H1 (cell line): ENCODE measurements around the gene ICAM3. TPM values are rescaled to one million over a fixed set of nuclear protein-coding genes. Genes with fewer than 3 reads are reported as not detected.

ENCODE experiments used
- CTCF ChIA-PET: fragments of 300-600 bp; sonication (Branson Sonifier 250); formaldehyde crosslinking; loops from one replicate; lab custom pipeline; 2021; ENCODE audit not compliant: partially characterized antibody; lab: Charles Lee
- POLR2A ChIA-PET: fragments of 300-600 bp; sonication (Branson Sonifier 250); formaldehyde crosslinking; loops from one replicate; lab custom pipeline; 2021; ENCODE audit warnings: inconsistent platforms; ENCODE audit not compliant: partially characterized antibody; lab: Charles Lee
- DNase-seq, 2 experiments: peaks; one replicate each; pipeline versions ENCODE4 v3.0.0 to v3.0.0-alpha.2; 2010 to 2022; ENCODE audit warnings: low spot score in 2 of 2, low read depth in 1 of 2, mixed read lengths in 1 of 2
- FAIRE-seq: peaks from 2 replicates; lab custom pipeline; 2011; peaks lifted over from hg19 to GRCh38; lab: Jason Lieb, UNC
- H2AFZ ChIP-seq: 2 replicates; pipeline ENCODE4 v1.8.1; 2012; ENCODE audit warnings: low read length, inconsistent platforms
- H2AK5ac ChIP-seq: 2 replicates; pipeline ENCODE4 v1.6.1; 2013; ENCODE audit warnings: low read depth, low read length
- H2BK120ac ChIP-seq: replicated peaks from 2 replicates; pipeline ENCODE3; 2013; ENCODE audit warnings: low read depth, low read length, inconsistent platforms
- H2BK12ac ChIP-seq: 2 replicates; pipeline ENCODE4 v1.6.1; 2013; ENCODE audit warnings: low read depth, low read length
- H2BK15ac ChIP-seq: 2 replicates; pipeline ENCODE4 v1.6.1; 2013; ENCODE audit warnings: low read length
- H2BK20ac ChIP-seq: 2 replicates; pipeline ENCODE4 v1.6.1; 2013; ENCODE audit warnings: low read length
- H2BK5ac ChIP-seq: 2 replicates; pipeline ENCODE4 v1.6.1; 2013; ENCODE audit warnings: low read depth, low read length
- H3K14ac ChIP-seq: 2 replicates; pipeline ENCODE4 v1.6.1; 2013; ENCODE audit warnings: inconsistent platforms; ENCODE audit not compliant: insufficient read length
- H3K18ac ChIP-seq: 2 replicates; pipeline ENCODE4 v1.6.1; 2013; ENCODE audit warnings: low read length; ENCODE audit errors: extremely low read depth
- H3K23ac ChIP-seq: 2 replicates; pipeline ENCODE4 v1.6.1; 2013; ENCODE audit warnings: inconsistent platforms; ENCODE audit not compliant: insufficient read length
- H3K23me2 ChIP-seq: 2 replicates; pipeline ENCODE4 v1.6.1; 2013; ENCODE audit warnings: low read depth, low read length
- H3K27ac ChIP-seq: 2 replicates; pipeline ENCODE4 v1.6.1; 2011; ENCODE audit warnings: low read depth, low read length, inconsistent platforms
- H3K27me3 ChIP-seq, 4 experiments: replicated peaks in 1 of 4; 1 replicate in 1 of 4; 2 replicates in 3 of 4; pipeline versions ENCODE4 v1.6.1 to v1.8.1; 2011 to 2013; ENCODE audit warnings: low read length in 3 of 4, mild to moderate bottlenecking in 3 of 4, inconsistent platforms in 2 of 4, mixed read lengths in 2 of 4, moderate library complexity in 1 of 4; ENCODE audit not compliant: control insufficient read depth in 3 of 4, insufficient read depth in 3 of 4; ENCODE audit errors: extremely low read depth in 1 of 4
- H3K36me3 ChIP-seq, 4 experiments: 2 replicates each; pipeline versions ENCODE4 v1.6.1 to v1.8.1; 2011 to 2013; ENCODE audit warnings: mild to moderate bottlenecking in 4 of 4, low read length in 3 of 4, moderate library complexity in 2 of 4, control low read depth in 1 of 4, inconsistent platforms in 1 of 4; ENCODE audit not compliant: insufficient read depth in 4 of 4, control insufficient read depth in 2 of 4
- H3K4ac ChIP-seq: replicated peaks from 2 replicates; pipeline ENCODE3; 2013; ENCODE audit warnings: low read length, low read depth, mixed read lengths, inconsistent platforms; ENCODE audit not compliant: insufficient read length
- H3K4me1 ChIP-seq, 4 experiments: replicated peaks in 1 of 4; 1 replicate in 1 of 4; 2 replicates in 3 of 4; pipeline versions ENCODE4 v1.6.1 to v1.8.1; 2011 to 2013; ENCODE audit warnings: low read length in 3 of 4, inconsistent platforms in 2 of 4, mixed read lengths in 1 of 4; ENCODE audit not compliant: insufficient read depth in 4 of 4, control insufficient read depth in 3 of 4
- H3K4me2 ChIP-seq, 2 experiments: 2 replicates each; pipeline versions ENCODE4 v1.6.1 to v1.8.1; 2011 to 2013; ENCODE audit warnings: low read depth in 2 of 2, low read length in 2 of 2, control low read depth in 1 of 2, inconsistent platforms in 1 of 2, mild to moderate bottlenecking in 1 of 2; ENCODE audit not compliant: insufficient read depth in 1 of 2
- H3K4me3 ChIP-seq, 4 experiments: fragments of 200-600, 300-600 bp in 1 of 4; sonication (generic), shearing (Covaris generic), sonication (Bioruptor Twin) in 1 of 4; 2 replicates each; pipeline versions ENCODE4 v1.5.1 to v1.8.1; 2011 to 2016; ENCODE audit warnings: low read length in 4 of 4, low read depth in 3 of 4, control low read depth in 2 of 4, inconsistent platforms in 2 of 4, mild to moderate bottlenecking in 2 of 4, mixed read lengths in 1 of 4, moderate library complexity in 1 of 4; ENCODE audit not compliant: insufficient read depth in 2 of 4; ENCODE audit errors: extremely low read depth in 1 of 4
- H3K56ac ChIP-seq: replicated peaks from 2 replicates; pipeline ENCODE3; 2013; ENCODE audit warnings: low read depth, mild to moderate bottlenecking, mixed read lengths, low read length, inconsistent platforms; ENCODE audit not compliant: insufficient read length
- H3K79me1 ChIP-seq: 2 replicates; pipeline ENCODE4 v1.6.1; 2013; ENCODE audit warnings: low read depth, low read length, control low read depth
- H3K79me2 ChIP-seq, 2 experiments: 2 replicates each; pipeline versions ENCODE4 v1.6.1 to v1.8.1; 2012 to 2013; ENCODE audit warnings: low read length in 2 of 2, mild to moderate bottlenecking in 2 of 2, inconsistent platforms in 1 of 2; ENCODE audit not compliant: insufficient read depth in 2 of 2, control insufficient read depth in 1 of 2
- H3K9ac ChIP-seq, 4 experiments: replicated peaks in 1 of 4; 1 replicate in 1 of 4; 2 replicates in 3 of 4; pipeline versions ENCODE4 v1.6.1 to v1.8.1; 2011 to 2013; ENCODE audit warnings: low read depth in 3 of 4, low read length in 3 of 4, control low read depth in 2 of 4, mild to moderate bottlenecking in 2 of 4, moderate library complexity in 2 of 4, inconsistent platforms in 1 of 4; ENCODE audit errors: extremely low read depth in 1 of 4
- H3K9me3 ChIP-seq, 2 experiments: 2 replicates each; pipeline versions ENCODE4 v1.6.1 to v1.8.1; 2012 to 2013; ENCODE audit warnings: mild to moderate bottlenecking in 2 of 2, moderate library complexity in 2 of 2, control low read depth in 1 of 2, inconsistent platforms in 1 of 2, low read depth in 1 of 2, low read length in 1 of 2, mixed read lengths in 1 of 2; ENCODE audit not compliant: insufficient read depth in 2 of 2
- H4K20me1 ChIP-seq, 2 experiments: replicated peaks in 1 of 2; 2 replicates each; pipeline versions ENCODE3 to v1.8.1; 2011 to 2013; ENCODE audit warnings: inconsistent platforms in 2 of 2, low read length in 2 of 2, mild to moderate bottlenecking in 1 of 2; ENCODE audit not compliant: insufficient read depth in 2 of 2, control insufficient read depth in 1 of 2
- H4K5ac ChIP-seq: 2 replicates; pipeline ENCODE4 v1.6.1; 2013; ENCODE audit warnings: low read length, low read depth, mixed read lengths, inconsistent platforms; ENCODE audit not compliant: insufficient read length
- H4K8ac ChIP-seq: 2 replicates; pipeline ENCODE4 v1.8.0; 2013; ENCODE audit warnings: mild to moderate bottlenecking, moderate library complexity, low read length, inconsistent platforms; ENCODE audit not compliant: insufficient read depth; ENCODE audit errors: extremely low read depth
- H4K91ac ChIP-seq: replicated peaks from 2 replicates; pipeline ENCODE3; 2013; ENCODE audit warnings: low read length, mixed read lengths, inconsistent platforms; ENCODE audit not compliant: insufficient read length
- ASH2L ChIP-seq: fragments of 200-600, 300-600 bp; sonication (generic); IDR thresholded peaks from one replicate; pipeline ENCODE4 v1.7.1; 2017; ENCODE audit warnings: low read length
- WGBS, 2 experiments: shearing (Covaris generic) in 1 of 2; methylation state at CpG; one replicate each; pipeline versions ENCODE4 v1.1.6 to v1.1.7; 2013 to 2015; ENCODE audit warnings: low lambda C conversion rate in 2 of 2, mixed read lengths in 2 of 2, inconsistent platforms in 1 of 2, low coverage in 1 of 2, missing lambda C conversion rate in 1 of 2; ENCODE audit not compliant: insufficient replicate concordance in 2 of 2, insufficient coverage in 1 of 2, insufficient read length in 1 of 2; ENCODE audit errors: extremely low coverage in 1 of 2, missing lambda C conversion rate in 1 of 2; 5-methylcytosine and 5-hydroxymethylcytosine counted together
- polyA plus RNA-seq, 7 experiments: library from polyadenylated mRNA; depleted of rRNA in 3 of 7; stranded (reverse) in 5 of 7; unstranded in 2 of 7; fragments of >200 nt in 5 of 7; fragments of 200-250 nt in 2 of 7; gene quantifications; 1 replicate in 5 of 7; 2 replicates in 1 of 7; 4 replicates in 1 of 7; pipeline versions ENCODE4 v1.2.1 to v1.2.3, GENCODE V29; 2011 to 2013; ENCODE audit warnings: missing spikeins in 2 of 7, mixed read lengths in 2 of 7
- total RNA-seq: library from RNA; stranded (reverse); fragmentation: NEBNext Ultra II Directional; extraction: Animal tissue kit (Norgen Biotek cat#: 25700); gene quantifications from 2 replicates; pipeline ENCODE4 v1.2.1, GENCODE V29; 2021

Gene ICAM3
- total and polyA plus RNA-seq, 2 of the 8 experiments (the other 6 are each of a cell fraction or from before 2014, with no cell fraction given) = 15.4 to 16.5 TPM

DNA sequence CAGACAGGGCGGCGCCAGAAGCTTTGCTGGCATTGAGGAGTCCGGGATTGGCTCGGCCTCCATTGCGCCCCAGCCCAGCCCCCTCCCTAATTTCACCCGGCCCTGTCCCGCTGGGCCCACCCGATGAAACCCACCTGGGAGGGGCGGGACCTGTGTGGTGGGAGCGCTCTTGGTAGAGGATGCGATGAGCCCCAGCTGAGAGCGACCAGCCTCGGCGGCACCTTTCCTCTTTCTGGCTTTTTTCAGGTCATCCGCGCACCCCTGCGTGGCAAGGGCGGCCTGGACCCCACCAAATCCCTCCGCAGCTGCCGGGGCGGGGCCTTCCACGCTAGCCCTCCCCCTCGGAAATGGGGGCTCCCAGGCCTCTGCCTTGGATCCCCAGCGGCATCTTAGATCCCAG, 30.0 kb downstream of the ICAM3 start, which contains the start of gene ZGLP1:
Gene ZGLP1, minus strand, starts transcription at position 393 of the 400 bp plus-strand sequence.
- no peak within 1 kb of the TSS for H4K8ac ChIP-seq
- 90% methylated on average over 24 of the region's 24 CpGs; no CpG with 5 or more reads in 1 of the 2 experiments for WGBS, 2 experiments
- H2BK5ac ChIP-seq = no peak within 1 kb of the TSS
- no peak within 1 kb of the TSS for H4K5ac ChIP-seq
- no peak within 1 kb of the TSS for H3K23ac ChIP-seq
- H3K4me1 ChIP-seq = no peaks in the 10 kb centered on the region
- H2BK20ac ChIP-seq = no peak within 1 kb of the TSS
- no peaks in the 10 kb centered on the region for H4K20me1 ChIP-seq
- DNase-seq = no peak
- CTCF ChIA-PET = interaction anchor here (1.1 to 1.2 kb wide), 3 partner anchors 11 to 20 kb away, joined by 3 to 6 read pairs (median 4); partner anchors contain the start of gene ICAM5
- H4K91ac ChIP-seq = no peak within 1 kb of the TSS
- no peak within 1 kb of the TSS for H3K4me2 ChIP-seq
- H2BK120ac ChIP-seq = no peak within 1 kb of the TSS
- H2BK15ac ChIP-seq = no peak within 1 kb of the TSS
- no peaks in the 10 kb centered on the region for H3K27me3 ChIP-seq
- H3K14ac ChIP-seq = no peak within 1 kb of the TSS
- no peak within 1 kb of the TSS for H2AFZ ChIP-seq
- no peak within 1 kb of the TSS for H3K4ac ChIP-seq
- H3K79me2 ChIP-seq = no peaks in the 10 kb centered on the region
- TF ChIP-seq ASH2L = no peak
- TF ChIP-seq, all 59 proteins: peak for 0
- H3K56ac ChIP-seq = no peak within 1 kb of the TSS
- no peak within 1 kb of the TSS for H2BK12ac ChIP-seq
- no peak within 1 kb of the TSS for H3K27ac ChIP-seq
- no peaks in the 10 kb centered on the region for H3K23me2 ChIP-seq
- H3K18ac ChIP-seq = no peak within 1 kb of the TSS
- FAIRE-seq = no peak
- H3K36me3 ChIP-seq = peaks cover 0 to 11% (median 0%) of the 10 kb centered on the region in 4 experiments; a peak in 2 of 8 replicates
- no peaks in the 10 kb centered on the region for H3K79me1 ChIP-seq
- POLR2A ChIA-PET = interaction anchor here (0.5 to 1.8 kb wide), 9 partner anchors 11 to 198 kb away, joined by 3 to 4 read pairs (median 3); partner anchors contain the start of genes ICAM1 and P2RY11
- H3K9ac ChIP-seq = no peak within 1 kb of the TSS
- H2AK5ac ChIP-seq = no peak within 1 kb of the TSS
- no peaks in the 10 kb centered on the region for H3K9me3 ChIP-seq
- no peak within 1 kb of the TSS for H3K4me3 ChIP-seq
